Body of pancreas (tissue), 4 donors: ENCODE measurements around the gene NOTCH2. TPM values are rescaled to one million over a fixed set of nuclear protein-coding genes. Genes with fewer than 3 reads are reported as not detected.

ENCODE experiments used
- ATAC-seq: fragments of 150-250 bp; one replicate; pipeline ENCODE4 v1.9.1; 2016
- DNase-seq, 4 donors: peaks; one replicate each; pipeline ENCODE4 v3.0.0-alpha.2; 2019
- H3K27ac ChIP-seq, 4 donors: fragments of 200-600 bp; sonication (generic); 1 replicate in 3 of 4; 2 replicates in 1 of 4; pipeline versions ENCODE4 v1.5.1 to v1.6.1; 2016 to 2019; ENCODE audit warnings: mild to moderate bottlenecking in 1 of 4, mixed read lengths in 1 of 4, moderate library complexity in 1 of 4
- H3K27me3 ChIP-seq, 2 donors: fragments of 200-600 bp; sonication (generic); one replicate each; pipeline ENCODE4 v1.6.0; 2016; ENCODE audit warnings: mild to moderate bottlenecking in 1 of 2
- H3K36me3 ChIP-seq, 2 donors: fragments of 200-600 bp; sonication (generic); replicated peaks in 1 of 2; 2 replicates each; pipeline ENCODE4 v1.5.1; 2016; ENCODE audit warnings: low read depth in 2 of 2; ENCODE audit not compliant: insufficient read depth in 1 of 2
- H3K4me1 ChIP-seq: fragments of 200-600 bp; sonication (generic); one replicate; pipeline ENCODE4 v1.6.0; 2016
- H3K4me3 ChIP-seq, 2 donors: fragments of 200-600 bp; sonication (generic); 1 replicate in 1 of 2; 2 replicates in 1 of 2; pipeline ENCODE4 v1.5.1; 2016 to 2019
- H3K9me3 ChIP-seq, 3 donors: fragments of 200-600 bp; sonication (generic); 1 replicate in 2 of 3; 2 replicates in 1 of 3; pipeline ENCODE4 v1.5.1; 2016
- CTCF ChIP-seq, 7 experiments: fragments of 450-650 bp in 4 of 7; fragments of 200-600 bp in 3 of 7; sonication (generic) in 3 of 7; IDR thresholded peaks; one replicate each; pipeline ENCODE4 v1.5.1; 2016 to 2019; ENCODE audit warnings: antibody characterized with exemption in 7 of 7
- POLR2A ChIP-seq, 3 donors: fragments of 450-650 bp; IDR thresholded peaks; one replicate each; pipeline ENCODE4 v1.6.1; 2016; ENCODE audit warnings: antibody characterized with exemption in 3 of 3, mild to moderate bottlenecking in 2 of 3
- WGBS, 2 donors: methylation state at CpG; one replicate each; pipeline ENCODE4 v1.1.5; 2017; 5-methylcytosine and 5-hydroxymethylcytosine counted together
- intact Hi-C: fragments of 100-400 bp; cut with DNase I; formaldehyde crosslinking; loops from one replicate; pipeline ENCODE4 v1.15.1; 2023
- total RNA-seq, 2 donors: library from RNA; depleted of rRNA; stranded (reverse); fragments of >200 nt; gene quantifications; one replicate each; pipeline ENCODE4 v1.1.0, GENCODE V29; 2016

Gene NOTCH2
- total RNA-seq, 2 donors from 2014 or later, result 39.6 to 65.9 TPM

DNA sequence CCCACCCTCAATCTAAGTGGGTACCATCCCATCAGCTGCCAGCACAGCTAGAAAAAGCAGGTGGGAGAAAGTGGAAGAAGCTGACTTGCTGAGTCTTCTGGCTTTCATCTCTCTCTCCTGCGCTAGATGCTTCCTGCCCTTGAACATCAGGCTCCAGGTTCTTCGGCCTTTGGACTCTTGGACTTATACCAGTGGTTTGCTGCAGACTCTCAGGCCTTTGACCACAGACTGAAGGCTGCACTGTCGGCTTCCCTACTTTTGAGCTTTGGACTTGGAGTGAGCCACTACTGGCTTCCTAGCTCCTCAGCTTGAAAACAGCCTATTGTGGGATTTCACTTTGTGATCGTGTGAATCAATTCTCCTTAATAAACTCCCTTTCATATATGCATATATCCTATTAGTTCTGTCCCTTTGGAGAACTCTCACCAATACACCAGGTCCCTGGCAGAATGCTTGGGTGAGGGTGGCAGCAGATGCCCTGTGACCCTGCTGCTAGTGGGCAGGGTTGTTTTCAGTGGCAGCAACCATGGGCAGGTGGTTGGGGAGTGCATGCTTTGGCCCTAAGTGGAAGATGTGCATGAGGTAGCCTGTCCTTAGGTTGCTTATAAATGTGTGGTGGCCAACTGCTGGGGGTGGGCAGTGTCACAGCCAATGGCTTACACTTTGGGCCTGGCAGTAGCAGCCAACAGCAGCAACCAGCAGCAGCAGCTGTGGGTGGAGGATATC lies 162.4 kb downstream of the NOTCH2 start:
- Histone ChIP-seq H3K4me3 (no peak overlapping the region), H3K36me3 (no peaks in the 10 kb centered on the region), H3K27ac (no peak overlapping the region), H3K4me1 (no peaks in the 10 kb centered on the region), H3K27me3 (no peaks in the 10 kb centered on the region), H3K9me3 (no peaks in the 10 kb centered on the region)
- ATAC-seq (no peak), DNase-seq (no peak)
- 70 to 71% methylated on average over 4 of the region's 4 CpGs for WGBS, 2 donors
- TF ChIP-seq POLR2A (IDR thresholded peaks at IDR 0.05) (no peak), CTCF (IDR thresholded peaks at IDR 0.05) (no peak)
- intact Hi-C loops, result no loop called here

- TF ChIP-seq CTCF (IDR thresholded peaks at IDR 0.05), result no peak
- no peak for TF ChIP-seq POLR2A (IDR thresholded peaks at IDR 0.05)
- no peaks in the 10 kb centered on the region for H3K4me1 ChIP-seq
- ATAC-seq, result no peak
- DNase-seq, result no peak
- H3K9me3 ChIP-seq, result no peaks in the 10 kb centered on the region
- no peaks in the 10 kb centered on the region for H3K36me3 ChIP-seq
- H3K27ac ChIP-seq, result no peak overlapping the region
- H3K27me3 ChIP-seq, result no peaks in the 10 kb centered on the region
- intact Hi-C loops, result no loop called here
- H3K4me3 ChIP-seq, result no peak overlapping the region
Measured at GRCh38 chr1:119903443-119903835, 166.0 kb downstream of the NOTCH2 start.

- Histone ChIP-seq H3K4me3 (no peak overlapping the region), H3K4me1 (no peaks in the 10 kb centered on the region), H3K27me3 (no peaks in the 10 kb centered on the region), H3K27ac (no peak overlapping the region), H3K9me3 (no peaks in the 10 kb centered on the region), H3K36me3 (no peaks in the 10 kb centered on the region)
- no peak for DNase-seq
- intact Hi-C loops, result no loop called here
- no peak for TF ChIP-seq CTCF (IDR thresholded peaks at IDR 0.05)
- TF ChIP-seq POLR2A (IDR thresholded peaks at IDR 0.05), result no peak
- no peak for ATAC-seq
- WGBS, 2 donors, result 96 to 100% methylated on average over 1 to 4 of the region's 4 CpGs
Measured at GRCh38 chr1:119902775-119903442, 166.6 kb downstream of the NOTCH2 start.

- TF ChIP-seq CTCF (IDR thresholded peaks at IDR 0.05), result no peak
- no peak for TF ChIP-seq POLR2A (IDR thresholded peaks at IDR 0.05)
- Histone ChIP-seq H3K27me3 (no peaks in the 10 kb centered on the region), H3K27ac (no peak overlapping the region), H3K9me3 (no peaks in the 10 kb centered on the region), H3K36me3 (no peaks in the 10 kb centered on the region), H3K4me1 (peaks cover 2% of the 10 kb centered on the region), H3K4me3 (no peak overlapping the region)
- DNase-seq (no peak), ATAC-seq (no peak)
- intact Hi-C loops, result no loop called here
- WGBS, 2 donors, result 81 to 84% methylated on average over 3 of the region's 3 CpGs
Measured at GRCh38 chr1:119898981-119899720, 170.3 kb downstream of the NOTCH2 start.
